ENCODE results near the gene PPP1R9A.

Gene PPP1R9A

GRCh38 chr7:95251966-95252365 is 344.6 kb downstream of the PPP1R9A start:
- TF ChIP-seq CTCF (IDR thresholded peaks at IDR 0.05): no peak
- no peak for TF ChIP-seq ZFX (IDR thresholded peaks at IDR 0.05; ENCODE audit: borderline replicate concordance)

GRCh38 chr7:95253986-95254385 is 346.6 kb downstream of the PPP1R9A start:
- TF ChIP-seq ZFX (IDR thresholded peaks at IDR 0.05; ENCODE audit: borderline replicate concordance) (no peak), CTCF (IDR thresholded peaks at IDR 0.05) (no peak)
- H3K27ac ChIP-seq: no peak overlapping the region

More at GRCh38 chr7:95251966-95252365, 344.6 kb downstream of the PPP1R9A start:
- no peak overlapping the region for H3K27ac ChIP-seq

- no peak for TF ChIP-seq ZFX (IDR thresholded peaks at IDR 0.05; ENCODE audit: borderline replicate concordance)
- TF ChIP-seq CTCF (IDR thresholded peaks at IDR 0.05): no peak
- H3K27ac ChIP-seq: no peak overlapping the region
Measured at GRCh38 chr7:95255691-95256090, 348.3 kb downstream of the PPP1R9A start.

- no peak for TF ChIP-seq CTCF (IDR thresholded peaks at IDR 0.05)
- no peak for TF ChIP-seq ZFX (IDR thresholded peaks at IDR 0.05; ENCODE audit: borderline replicate concordance)
- no peak overlapping the region for H3K27ac ChIP-seq
Measured at GRCh38 chr7:95261895-95262415, 354.6 kb downstream of the PPP1R9A start.

GRCh38 chr7:95262875-95263274 is 355.5 kb downstream of the PPP1R9A start:
- no peak for TF ChIP-seq ZFX (IDR thresholded peaks at IDR 0.05; ENCODE audit: borderline replicate concordance)
- no peak for TF ChIP-seq CTCF (IDR thresholded peaks at IDR 0.05)
- no peak overlapping the region for H3K27ac ChIP-seq

- TF ChIP-seq ZFX (IDR thresholded peaks at IDR 0.05; ENCODE audit: borderline replicate concordance) (no peak), CTCF (IDR thresholded peaks at IDR 0.05) (no peak)
- H3K27ac ChIP-seq: no peak overlapping the region
Measured at GRCh38 chr7:95263785-95264362, 356.5 kb downstream of the PPP1R9A start.

- TF ChIP-seq CTCF (IDR thresholded peaks at IDR 0.05) (no peak), ZFX (IDR thresholded peaks at IDR 0.05; ENCODE audit: borderline replicate concordance) (no peak)
- H3K27ac ChIP-seq: no peak overlapping the region
Measured at GRCh38 chr7:95264363-95264891, 357.0 kb downstream of the PPP1R9A start.
